DMS53 (cell line): ENCODE measurements around the gene INF2.

Experiments used
- DNase-seq: peaks from one replicate; lab custom pipeline; 2025; lab: John Stamatoyannopoulos, UW

Gene INF2

GRCh38 chr14:104721505-104722431, 32.4 kb downstream of the INF2 start:
- DNase-seq, result no peak

GRCh38 chr14:104722938-104723650, 33.7 kb downstream of the INF2 start:
- no peak for DNase-seq

- DNase-seq, result peak; percentile 69
These were observed 34.4 kb downstream of the INF2 start, which contains the start of gene ADSS1 for GRCh38 chr14:104723651-104724406. Gene ADSS1 (plus strand): TSS chr14:104724229. CDS start chr14:104724271, 42 bp downstream.

- DNase-seq, result peak; percentile 55
These were observed 35.1 kb downstream of the INF2 start for GRCh38 chr14:104724407-104724980.

GRCh38 chr14:104724981-104725771, 35.8 kb downstream of the INF2 start:
- peak; percentile 50 for DNase-seq

- no peak for DNase-seq
These were observed 36.5 kb downstream of the INF2 start for GRCh38 chr14:104725772-104726548.

- DNase-seq, result peak; percentile 22
These were observed 37.4 kb downstream of the INF2 start for GRCh38 chr14:104726600-104727451.

- DNase-seq, result no peak
These were observed 39.2 kb downstream of the INF2 start for GRCh38 chr14:104728631-104729030.

GRCh38 chr14:104729176-104729834, 39.9 kb downstream of the INF2 start:
- DNase-seq, result peak; percentile 16

GRCh38 chr14:104729835-104730181, 40.4 kb downstream of the INF2 start:
- no peak for DNase-seq

GRCh38 chr14:104730487-104730886, 41.1 kb downstream of the INF2 start:
- DNase-seq, result no peak

GRCh38 chr14:104731320-104732294, 42.2 kb downstream of the INF2 start:
- peak; percentile 44 for DNase-seq

- no peak for DNase-seq
These were observed 43.0 kb downstream of the INF2 start for GRCh38 chr14:104732355-104732804.

GRCh38 chr14:104732931-104733681, 43.7 kb downstream of the INF2 start:
- DNase-seq, result no peak

- DNase-seq, result no peak
These were observed 44.7 kb downstream of the INF2 start for GRCh38 chr14:104734051-104734587.

- DNase-seq, result no peak
These were observed 45.2 kb downstream of the INF2 start for GRCh38 chr14:104734601-104734990.
